ENCODE results near the gene RITA1. TPM values are rescaled to one million over a fixed set of nuclear protein-coding genes. Genes with fewer than 3 reads are reported as not detected.

RITA1 gene
- total RNA-seq, 4 donors from 2014 or later = 12.3 to 21.4 (median 16.2) TPM

- intact Hi-C loops (cut with DNase I) = no loop called here
- peak overlapping the region; percentile 88 to 92 (median 90) for H3K27ac ChIP-seq (replicated peaks in 1 of 4)
- no peak for DNase-seq (ENCODE audit: extremely low spot score)
- H3K4me1 ChIP-seq = peaks cover 42 to 54% (median 50%) of the 10 kb centered on the region in 4 donors
- no peaks in the 10 kb centered on the region for H3K27me3 ChIP-seq
- H3K9me3 ChIP-seq = no peaks in the 10 kb centered on the region
- TF ChIP-seq POLR2AphosphoS5 (IDR thresholded peaks at IDR 0.05) = peak; percentile 79 to 90
- TF ChIP-seq CTCF (IDR thresholded peaks at IDR 0.05) = peak in 2 of 3 experiments; percentile 4 to 10
- no peak for TF ChIP-seq EP300 (IDR thresholded peaks at IDR 0.05)
- peaks cover 0 to 14% (median 8%) of the 10 kb centered on the region in 4 donors for H3K36me3 ChIP-seq
- WGBS = 7% methylated on average over 11 of the region's 11 CpGs
- H3K4me3 ChIP-seq = peak overlapping the region; percentile 71 to 86 (median 79)
Measured at GRCh38 chr12:113222730-113223531, 37.4 kb downstream of the RITA1 start.

- intact Hi-C loops (cut with DNase I) = no loop called here
- Histone ChIP-seq H3K4me3 (no peak overlapping the region), H3K4me1 (peaks cover 61 to 69% (median 66%) of the 10 kb centered on the region in 4 donors), H3K27ac (replicated peaks in 1 of 4) (peak overlapping the region in 1 of 4 donors; percentile 20), H3K36me3 (peaks cover 0 to 34% (median 23%) of the 10 kb centered on the region in 4 donors), H3K27me3 (no peaks in the 10 kb centered on the region), H3K9me3 (no peaks in the 10 kb centered on the region)
- DNase-seq (ENCODE audit: extremely low spot score) = no peak
- TF ChIP-seq POLR2A (IDR thresholded peaks at IDR 0.05; ENCODE audit: low read depth) = no peak
- no peak for TF ChIP-seq POLR2AphosphoS5 (IDR thresholded peaks at IDR 0.05)
- TF ChIP-seq EP300 (IDR thresholded peaks at IDR 0.05) = no peak
- no peak for TF ChIP-seq CTCF (IDR thresholded peaks at IDR 0.05)
- WGBS = 97% methylated on average over 4 of the region's 4 CpGs
Measured at GRCh38 chr12:113224955-113225354, 39.4 kb downstream of the RITA1 start.

GRCh38 chr12:113226696-113227568, 41.4 kb downstream of the RITA1 start:
- no peak for DNase-seq (ENCODE audit: extremely low spot score)
- H3K4me1 ChIP-seq = peaks cover 64 to 70% (median 67%) of the 10 kb centered on the region in 4 donors
- H3K27ac ChIP-seq (replicated peaks in 1 of 4) = peak overlapping the region; percentile 1 to 25 (median 12)
- H3K27me3 ChIP-seq = no peaks in the 10 kb centered on the region
- intact Hi-C loops (cut with DNase I) = no loop called here
- H3K9me3 ChIP-seq = no peaks in the 10 kb centered on the region
- H3K36me3 ChIP-seq = peaks cover 0 to 54% (median 38%) of the 10 kb centered on the region in 4 donors
- TF ChIP-seq POLR2A (IDR thresholded peaks at IDR 0.05; ENCODE audit: low read depth) = no peak
- TF ChIP-seq POLR2AphosphoS5 (IDR thresholded peaks at IDR 0.05) = peak in 1 of 2 donors; percentile 12
- no peak overlapping the region for H3K4me3 ChIP-seq
- WGBS = 88% methylated on average over 13 of the region's 13 CpGs

- H3K9me3 ChIP-seq = no peaks in the 10 kb centered on the region
- H3K4me3 ChIP-seq = no peak overlapping the region
- peak overlapping the region in 3 of 4 donors; percentile 1 to 15 (median 9) for H3K27ac ChIP-seq (replicated peaks in 1 of 4)
- intact Hi-C loops (cut with DNase I) = no loop called here
- peaks cover 4 to 63% (median 47%) of the 10 kb centered on the region in 4 donors for H3K36me3 ChIP-seq
- whole genome bisulfite sequencing = 75% methylated on average over 5 of the region's 5 CpGs
- H3K27me3 ChIP-seq = no peaks in the 10 kb centered on the region
- H3K4me1 ChIP-seq = peaks cover 64 to 70% (median 67%) of the 10 kb centered on the region in 4 donors
- TF ChIP-seq EP300 (IDR thresholded peaks at IDR 0.05) = no peak
- TF ChIP-seq POLR2AphosphoS5 (IDR thresholded peaks at IDR 0.05) = no peak
- TF ChIP-seq POLR2A (IDR thresholded peaks at IDR 0.05; ENCODE audit: low read depth) = no peak
- TF ChIP-seq CTCF (IDR thresholded peaks at IDR 0.05) = no peak
- no peak for DNase-seq (ENCODE audit: extremely low spot score)
Measured at GRCh38 chr12:113227686-113228391, 42.3 kb downstream of the RITA1 start.

Data from esophagus muscularis mucosa (tissue), 4 donors.